ENCODE measurements around the gene IL1A. TPM values are rescaled to one million over a fixed set of nuclear protein-coding genes. Genes with fewer than 3 reads are reported as not detected.

IL1A gene
- total RNA-seq, 1 experiment from 2014 or later = 0.10 TPM

- H3K27ac ChIP-seq (ENCODE audit: low read depth, low read length) = peak overlapping the region; percentile 40; the same call in 1 of the 2 replicates
- ChIA-PET POLR2A (interaction anchor here (0.6 to 3.5 kb wide), 6 partner anchors 9 to 143 kb away, joined by 3 to 22 read pairs (median 11); partner anchors contain the start of genes CHCHD5 and SLC20A1), RAD21 (ENCODE audit: low non-redundant PET in 1 of 2, low total read pairs in 2 of 2, uncharacterized antibody in 2 of 2, unreplicated experiment in 2 of 2) (interaction anchor here (0.7 to 3.2 kb wide), 14 partner anchors 10 to 215 kb away, joined by 3 to 35 read pairs (median 4); partner anchors contain the start of gene CHCHD5 (in 1 of the 2)), CTCF (interaction anchor here (0.6 to 4.6 kb wide), 24 partner anchors 9 to 232 kb away, joined by 3 to 100 read pairs (median 5); partner anchors contain the start of genes CHCHD5 and SLC20A1)
- peaks cover 13 to 29% of the 10 kb centered on the region in 2 experiments for H3K4me1 ChIP-seq (ENCODE audit: control insufficient read depth in 1 of 2, insufficient read depth in 2 of 2, low read length in 2 of 2)
- no TSS peak for BruUV-seq (replicated peaks)
- H3K9me3 ChIP-seq (ENCODE audit: control insufficient read depth in 1 of 2, insufficient read depth in 1 of 2, low read depth in 1 of 2, low read length in 2 of 2) = no peaks in the 10 kb centered on the region
- H3K79me2 ChIP-seq (ENCODE audit: insufficient read depth, low read length) = no peaks in the 10 kb centered on the region
- H3K9me2 ChIP-seq (ENCODE audit: insufficient read depth) = no peaks in the 10 kb centered on the region
- no peaks in the 10 kb centered on the region for H3K36me3 ChIP-seq (ENCODE audit: control insufficient read depth in 1 of 2, insufficient read depth in 2 of 2, low read length in 2 of 2)
- H3K9ac ChIP-seq (ENCODE audit: low read length) = peak overlapping the region; percentile 50
- DNase-seq (ENCODE audit: low read depth, low spot score) (peak; percentile 89), ATAC-seq (peak; percentile 89)
- H3K4me2 ChIP-seq (ENCODE audit: low read length) = peak overlapping the region; percentile 65
- intact Hi-C loops (cut with micrococcal nuclease) = loop anchor here (1.0 to 5.0 kb wide), 5 partner anchors 100 to 839 kb away; partner anchors contain the start of genes CHCHD5 and TTL
- peak overlapping the region in 1 of 2 experiments; percentile 23; a peak in 1 of 4 replicates for H3K4me3 ChIP-seq (replicated peaks in 1 of 2; ENCODE audit: low read depth in 1 of 2, low read length in 2 of 2)
- H4K20me1 ChIP-seq (ENCODE audit: insufficient read depth) = no peaks in the 10 kb centered on the region
- H2AFZ ChIP-seq (ENCODE audit: low read depth, low read length, poor library complexity, severe bottlenecking) = peak overlapping the region; percentile 52
- no peaks in the 10 kb centered on the region for H3K27me3 ChIP-seq (ENCODE audit: insufficient read depth, low read length)
- TF ChIP-seq EGR1 (IDR thresholded peaks at IDR 0.05; ENCODE audit: low read depth) (no peak; the same call in 1 of the 2 replicates), ZNF274 (IDR thresholded peaks at IDR 0.05; ENCODE audit: low read depth, low read length) (no peak), MAX (IDR thresholded peaks at IDR 0.05) (peak; percentile 64), CTCF (IDR thresholded peaks at IDR 0.05 in 2 of 3, conservative IDR thresholded peaks at IDR 0.05 in 1 of 3; ENCODE audit: borderline replicate concordance in 1 of 3, insufficient read depth in 1 of 3, low read depth in 2 of 3, low read length in 2 of 3) (peak; percentile 95 to 98 (median 96)), SP1 (IDR thresholded peaks at IDR 0.05; ENCODE audit: low read depth) (no peak; the same call in 1 of the 2 replicates), TCF7L2 (IDR thresholded peaks at IDR 0.05; ENCODE audit: borderline replicate concordance, extremely low read depth, insufficient read depth, insufficient read length) (peak; percentile 33), ELF1 (IDR thresholded peaks at IDR 0.05; ENCODE audit: borderline replicate concordance, low read depth) (no peak), EZH2phosphoT487 (IDR thresholded peaks at IDR 0.05; ENCODE audit: borderline replicate concordance) (no peak), SRF (IDR thresholded peaks at IDR 0.05; ENCODE audit: low read depth) (no peak), ZFX (IDR thresholded peaks at IDR 0.05) (no peak), ZBTB33 (IDR thresholded peaks at IDR 0.05; ENCODE audit: extremely low read depth, insufficient replicate concordance, low read length) (no peak), FOSL1 (IDR thresholded peaks at IDR 0.05; ENCODE audit: low read depth) (no peak), REST (IDR thresholded peaks at IDR 0.05; ENCODE audit: low read depth) (no peak), RAD21 (IDR thresholded peaks at IDR 0.05; ENCODE audit: low read depth) (peak; percentile 100), POLR2AphosphoS5 (IDR thresholded peaks at IDR 0.05; ENCODE audit: low read depth, low read length) (no peak), JUND (IDR thresholded peaks at IDR 0.05) (no peak), SIN3A (IDR thresholded peaks at IDR 0.05; ENCODE audit: low read depth) (no peak), ATF3 (IDR thresholded peaks at IDR 0.05) (no peak)
These were observed 57.7 kb downstream of the IL1A start for GRCh38 chr2:112726487-112727190.

Measured in HCT116 (cell line).